ENCODE data around the gene EGF.

The EGF gene

GRCh38 chr4:109959195-109959594, 46.5 kb downstream of the EGF start:
- ATAC-seq: no peak

DNA sequence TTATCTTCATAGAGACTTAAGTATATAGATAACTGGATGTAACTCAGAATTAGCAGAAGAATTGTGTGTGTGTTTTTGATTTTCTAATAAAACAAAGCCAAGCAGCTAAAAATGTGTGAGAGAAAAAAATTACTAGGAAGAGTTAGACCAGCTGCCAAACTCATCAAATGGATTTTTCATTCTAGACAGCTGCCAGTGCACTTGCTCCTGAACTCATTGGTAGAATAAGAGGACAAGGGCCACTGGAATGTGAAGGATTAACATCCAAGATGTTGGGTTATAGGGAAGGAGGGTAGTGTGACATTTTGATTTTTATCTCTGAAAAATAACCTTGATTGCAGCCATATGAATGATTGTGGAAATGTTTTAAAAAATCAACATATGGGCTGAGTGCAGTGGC, 49.7 kb downstream of the EGF start:
- TF ChIP-seq PPARA (CRISPR knock-in tag; IDR thresholded peaks at IDR 0.05; ENCODE audit: borderline replicate concordance): no peak
- no peak for ATAC-seq

More at GRCh38 chr4:109959195-109959594, 46.5 kb downstream of the EGF start:
- no peak for TF ChIP-seq TCF4 (CRISPR knock-in tag; IDR thresholded peaks at IDR 0.05; ENCODE audit: borderline replicate concordance)
- TF ChIP-seq, protein P1, sequence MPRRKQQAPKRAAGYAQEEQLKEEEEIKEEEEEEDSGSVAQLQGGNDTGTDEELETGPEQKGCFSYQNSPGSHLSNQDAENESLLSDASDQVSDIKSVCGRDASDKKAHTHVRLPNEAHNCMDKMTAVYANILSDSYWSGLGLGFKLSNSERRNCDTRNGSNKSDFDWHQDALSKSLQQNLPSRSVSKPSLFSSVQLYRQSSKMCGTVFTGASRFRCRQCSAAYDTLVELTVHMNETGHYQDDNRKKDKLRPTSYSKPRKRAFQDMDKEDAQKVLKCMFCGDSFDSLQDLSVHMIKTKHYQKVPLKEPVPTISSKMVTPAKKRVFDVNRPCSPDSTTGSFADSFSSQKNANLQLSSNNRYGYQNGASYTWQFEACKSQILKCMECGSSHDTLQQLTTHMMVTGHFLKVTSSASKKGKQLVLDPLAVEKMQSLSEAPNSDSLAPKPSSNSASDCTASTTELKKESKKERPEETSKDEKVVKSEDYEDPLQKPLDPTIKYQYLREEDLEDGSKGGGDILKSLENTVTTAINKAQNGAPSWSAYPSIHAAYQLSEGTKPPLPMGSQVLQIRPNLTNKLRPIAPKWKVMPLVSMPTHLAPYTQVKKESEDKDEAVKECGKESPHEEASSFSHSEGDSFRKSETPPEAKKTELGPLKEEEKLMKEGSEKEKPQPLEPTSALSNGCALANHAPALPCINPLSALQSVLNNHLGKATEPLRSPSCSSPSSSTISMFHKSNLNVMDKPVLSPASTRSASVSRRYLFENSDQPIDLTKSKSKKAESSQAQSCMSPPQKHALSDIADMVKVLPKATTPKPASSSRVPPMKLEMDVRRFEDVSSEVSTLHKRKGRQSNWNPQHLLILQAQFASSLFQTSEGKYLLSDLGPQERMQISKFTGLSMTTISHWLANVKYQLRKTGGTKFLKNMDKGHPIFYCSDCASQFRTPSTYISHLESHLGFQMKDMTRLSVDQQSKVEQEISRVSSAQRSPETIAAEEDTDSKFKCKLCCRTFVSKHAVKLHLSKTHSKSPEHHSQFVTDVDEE (CRISPR knock-in tag; IDR thresholded peaks at IDR 0.05): no peak

DNA sequence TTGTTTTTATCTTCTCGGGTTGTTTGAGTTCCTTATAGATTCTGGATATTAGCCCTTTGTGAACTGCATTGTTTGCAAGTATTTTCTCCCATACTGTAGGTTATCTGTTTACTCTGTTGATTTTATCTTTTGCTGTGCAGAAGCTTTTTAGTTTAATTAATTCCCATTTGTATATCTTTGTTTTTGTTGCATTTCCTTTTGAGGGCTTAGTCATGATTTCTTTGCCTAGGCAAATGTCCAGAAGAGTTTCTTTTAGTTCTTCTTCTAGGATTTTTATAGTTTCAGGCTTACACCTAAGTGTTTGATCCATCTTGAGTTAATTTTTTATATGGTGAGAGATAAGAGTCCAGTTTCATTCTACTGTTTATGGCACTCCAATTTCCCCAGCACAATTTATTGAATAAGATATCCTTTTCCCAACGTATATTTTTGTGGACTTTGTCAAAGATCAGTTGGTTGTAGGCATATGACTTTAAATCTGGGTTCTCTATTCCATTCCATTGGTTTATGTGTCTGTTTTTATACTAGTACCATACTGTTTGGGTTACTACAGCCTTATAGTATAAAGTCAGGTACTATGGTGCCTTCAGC, 54.3 kb downstream of the EGF start:
- ATAC-seq: no peak
- TF ChIP-seq SNAI2 (CRISPR knock-in tag; IDR thresholded peaks at IDR 0.05): no peak
- no peak for TF ChIP-seq ZNF8 (CRISPR knock-in tag; IDR thresholded peaks at IDR 0.05)
- no peak for TF ChIP-seq CSRNP3 (CRISPR knock-in tag; IDR thresholded peaks at IDR 0.05)
- no peak for TF ChIP-seq BACH2 (CRISPR knock-in tag; IDR thresholded peaks at IDR 0.05; ENCODE audit: borderline replicate concordance)
- TF ChIP-seq RARB (CRISPR knock-in tag; IDR thresholded peaks at IDR 0.05): no peak

GRCh38 chr4:109967798-109968520, 55.3 kb downstream of the EGF start:
- peak; percentile 52; the same call in 1 of the 3 replicates for ATAC-seq

DNA sequence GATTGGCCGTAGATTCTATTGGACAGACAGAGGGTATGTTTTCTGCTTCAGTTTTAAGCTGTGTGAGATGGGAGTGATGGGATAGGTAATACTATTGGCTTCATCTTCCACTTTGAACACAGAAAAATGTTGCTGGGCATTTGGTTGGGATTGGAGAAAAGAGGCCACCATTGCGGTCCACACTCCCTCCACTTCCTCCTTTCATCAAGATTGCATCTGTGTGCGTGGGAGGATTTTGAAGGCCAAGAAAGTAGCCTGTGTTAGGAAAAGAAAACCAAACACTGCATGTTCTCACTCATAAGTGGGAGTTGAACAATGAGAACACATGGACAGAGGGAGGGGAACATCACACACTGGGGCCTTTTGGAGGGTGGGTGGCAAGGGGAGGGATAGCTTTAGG, 56.4 kb downstream of the EGF start:
- TF ChIP-seq, protein P2, sequence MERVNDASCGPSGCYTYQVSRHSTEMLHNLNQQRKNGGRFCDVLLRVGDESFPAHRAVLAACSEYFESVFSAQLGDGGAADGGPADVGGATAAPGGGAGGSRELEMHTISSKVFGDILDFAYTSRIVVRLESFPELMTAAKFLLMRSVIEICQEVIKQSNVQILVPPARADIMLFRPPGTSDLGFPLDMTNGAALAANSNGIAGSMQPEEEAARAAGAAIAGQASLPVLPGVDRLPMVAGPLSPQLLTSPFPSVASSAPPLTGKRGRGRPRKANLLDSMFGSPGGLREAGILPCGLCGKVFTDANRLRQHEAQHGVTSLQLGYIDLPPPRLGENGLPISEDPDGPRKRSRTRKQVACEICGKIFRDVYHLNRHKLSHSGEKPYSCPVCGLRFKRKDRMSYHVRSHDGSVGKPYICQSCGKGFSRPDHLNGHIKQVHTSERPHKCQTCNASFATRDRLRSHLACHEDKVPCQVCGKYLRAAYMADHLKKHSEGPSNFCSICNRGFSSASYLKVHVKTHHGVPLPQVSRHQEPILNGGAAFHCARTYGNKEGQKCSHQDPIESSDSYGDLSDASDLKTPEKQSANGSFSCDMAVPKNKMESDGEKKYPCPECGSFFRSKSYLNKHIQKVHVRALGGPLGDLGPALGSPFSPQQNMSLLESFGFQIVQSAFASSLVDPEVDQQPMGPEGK (CRISPR knock-in tag; IDR thresholded peaks at IDR 0.05; ENCODE audit: borderline replicate concordance): no peak
- no peak for TF ChIP-seq RARB (CRISPR knock-in tag; IDR thresholded peaks at IDR 0.05)
- TF ChIP-seq ZFP3 (CRISPR knock-in tag; IDR thresholded peaks at IDR 0.05): no peak
- no peak for TF ChIP-seq ZNF565 (CRISPR knock-in tag; conservative IDR thresholded peaks at IDR 0.05; ENCODE audit: low read depth)
- no peak for TF ChIP-seq CSRNP3 (CRISPR knock-in tag; IDR thresholded peaks at IDR 0.05)
- no peak for TF ChIP-seq POU6F1 (CRISPR knock-in tag; IDR thresholded peaks at IDR 0.05; ENCODE audit: borderline replicate concordance, low read depth)
- TF ChIP-seq, protein P1 (CRISPR knock-in tag; IDR thresholded peaks at IDR 0.05): no peak
- no peak for ATAC-seq

More at GRCh38 chr4:109967798-109968520, 55.3 kb downstream of the EGF start:
- TF ChIP-seq ESRRG (CRISPR knock-in tag; IDR thresholded peaks at IDR 0.05) (no peak), ZNF565 (CRISPR knock-in tag; conservative IDR thresholded peaks at IDR 0.05; ENCODE audit: low read depth) (no peak), RARB (CRISPR knock-in tag; IDR thresholded peaks at IDR 0.05) (no peak)

Data from SK-N-SH treated with all-trans-retinoic acid at 6 μM for 48 hours (cell line).